Activated CD4-positive, CD25-positive, alpha-beta regulatory T cell treated with anti-CD3 and anti-CD28 coated beads, Interleukin-2, amount 50 U/mL, for 72 hours (primary cell): Measurements from ENCODE around the gene NAE1.
A peak's percentile ranks its signal among the peaks of the same experiment; 100 is the strongest.

ENCODE experiments used
- DNase-seq: peaks from one replicate; pipeline ENCODE4 v3.0.0; 2021

The NAE1 gene

GRCh38 chr16:66849549-66849948 is 18.8 kb upstream of the NAE1 start:
- peak; percentile 7 for DNase-seq

GRCh38 chr16:66849021-66849420 is 18.2 kb upstream of the NAE1 start:
- peak; percentile 17 for DNase-seq

GRCh38 chr16:66848172-66848571 is 17.4 kb upstream of the NAE1 start:
- no peak for DNase-seq

- DNase-seq: no peak
Measured at GRCh38 chr16:66847533-66848067, 16.8 kb upstream of the NAE1 start.

- peak; percentile 16 for DNase-seq
Measured at GRCh38 chr16:66846831-66847230, 16.1 kb upstream of the NAE1 start.

- DNase-seq: peak; percentile 2
Measured at GRCh38 chr16:66846266-66846665, 15.5 kb upstream of the NAE1 start.

- peak; percentile 26 for DNase-seq
Measured at GRCh38 chr16:66845791-66846221, 15.0 kb upstream of the NAE1 start.

- no peak for DNase-seq
Measured at GRCh38 chr16:66845080-66845410, 14.3 kb upstream of the NAE1 start.

- DNase-seq: peak; percentile 24
Measured at GRCh38 chr16:66844342-66845079, 13.7 kb upstream of the NAE1 start, which contains the start of gene CA7. CA7 (plus strand) TSS chr16:66844414; CDS start chr16:66844488, 74 bp downstream.

GRCh38 chr16:66844009-66844341 is 13.2 kb upstream of the NAE1 start:
- no peak for DNase-seq

- DNase-seq: peak; percentile 6
Measured at GRCh38 chr16:66843191-66843590, 12.4 kb upstream of the NAE1 start.

GRCh38 chr16:66842765-66843164 is 12.0 kb upstream of the NAE1 start:
- DNase-seq: peak; percentile 25

- DNase-seq: peak; percentile 9
Measured at GRCh38 chr16:66841366-66841765, 10.6 kb upstream of the NAE1 start.

- DNase-seq: no peak
Measured at GRCh38 chr16:66840883-66841282, 10.1 kb upstream of the NAE1 start.

- no peak for DNase-seq
Measured at GRCh38 chr16:66834746-66835145, 4.0 kb upstream of the NAE1 start.

- peak; percentile 6 for DNase-seq
Measured at GRCh38 chr16:66832661-66833305, 2.0 kb upstream of the NAE1 start.

GRCh38 chr16:66832190-66832589 is 1.4 kb upstream of the NAE1 start:
- DNase-seq: peak; percentile 6

- no peak for DNase-seq
Measured at GRCh38 chr16:66824006-66824405, 6.8 kb downstream of the NAE1 start.

GRCh38 chr16:66814734-66815133 is 16.0 kb downstream of the NAE1 start:
- no peak for DNase-seq

GRCh38 chr16:66811043-66811442 is 19.7 kb downstream of the NAE1 start:
- no peak for DNase-seq

GRCh38 chr16:66810391-66810790 is 20.4 kb downstream of the NAE1 start:
- DNase-seq: no peak

GRCh38 chr16:66809765-66810164 is 21.0 kb downstream of the NAE1 start:
- no peak for DNase-seq

- no peak for DNase-seq
Measured at GRCh38 chr16:66802159-66802558, 28.6 kb downstream of the NAE1 start.

GRCh38 chr16:66801320-66802105 is 29.3 kb downstream of the NAE1 start, which contains the start of gene TERB1:
TERB1 (minus strand) TSS chr16:66801584; CDS start chr16:66796798, 4,786 bp downstream.
- DNase-seq: no peak
